Tibial nerve (tissue), 4 donors: ENCODE results near the gene AOPEP. TPM values are rescaled to one million over a fixed set of nuclear protein-coding genes. Genes with fewer than 3 reads are reported as not detected.

ENCODE experiments used
- DNase-seq, 2 donors: peaks; one replicate each; pipeline ENCODE4 v3.0.0-alpha.2; 2019; ENCODE audit warnings: low spot score in 2 of 2
- H3K27ac ChIP-seq, 4 donors: fragments of 200-600 bp; sonication (generic) in 3 of 4; one replicate each; pipeline ENCODE4 v1.5.1; 2017 to 2019; ENCODE audit warnings: mild to moderate bottlenecking in 1 of 4
- H3K27me3 ChIP-seq, 2 donors: fragments of 200-600 bp; sonication (generic) in 1 of 2; one replicate each; pipeline versions ENCODE4 v1.5.1 to v1.6.0; 2017 to 2019
- H3K36me3 ChIP-seq, 3 donors: fragments of 200-600 bp; sonication (generic); one replicate each; pipeline ENCODE4 v1.5.1; 2018 to 2019
- H3K4me1 ChIP-seq, 4 donors: fragments of 200-600 bp; sonication (generic) in 3 of 4; one replicate each; pipeline ENCODE4 v1.5.1; 2017 to 2019
- H3K4me3 ChIP-seq, 4 donors: fragments of 200-600 bp; sonication (generic) in 3 of 4; one replicate each; pipeline ENCODE4 v1.5.1; 2017 to 2019; ENCODE audit warnings: mild to moderate bottlenecking in 1 of 4, moderate library complexity in 1 of 4
- H3K9me3 ChIP-seq, 4 donors: fragments of 200-600 bp; sonication (generic) in 3 of 4; one replicate each; pipeline ENCODE4 v1.5.1; 2017 to 2019
- EP300 ChIP-seq, 2 donors: sonication (generic); formaldehyde crosslinking; IDR thresholded peaks; one replicate each; pipeline ENCODE4 v1.6.1; 2017; ENCODE audit warnings: antibody characterized with exemption in 2 of 2, mild to moderate bottlenecking in 1 of 2
- POLR2A ChIP-seq, 2 donors: fragments of 450-650 bp; IDR thresholded peaks; one replicate each; pipeline ENCODE4 v1.6.1; 2017; ENCODE audit warnings: antibody characterized with exemption in 2 of 2, mild to moderate bottlenecking in 2 of 2, moderate library complexity in 2 of 2
- WGBS, 2 donors: methylation state at CpG; one replicate each; pipeline ENCODE4 v1.1.5; 2018; 5-methylcytosine and 5-hydroxymethylcytosine counted together
- total RNA-seq, 4 donors: library from RNA; depleted of rRNA; stranded (reverse); fragments of >200 nt; gene quantifications; one replicate each; pipeline ENCODE4 v1.1.0, GENCODE V29; 2016
- TF ChIP-seq, protein P1 (sequence below), 5 experiments: fragments of 200-600 bp in 3 of 5; fragments of 450-650 bp in 2 of 5; sonication (generic) in 3 of 5; IDR thresholded peaks; one replicate each; pipeline ENCODE4 v1.5.1; 2016 to 2019; ENCODE audit warnings: antibody characterized with exemption in 5 of 5, mild to moderate bottlenecking in 3 of 5, moderate library complexity in 2 of 5

Gene AOPEP
- total RNA-seq, 4 donors from 2014 or later = 236 to 323 (median 265) TPM

DNA sequence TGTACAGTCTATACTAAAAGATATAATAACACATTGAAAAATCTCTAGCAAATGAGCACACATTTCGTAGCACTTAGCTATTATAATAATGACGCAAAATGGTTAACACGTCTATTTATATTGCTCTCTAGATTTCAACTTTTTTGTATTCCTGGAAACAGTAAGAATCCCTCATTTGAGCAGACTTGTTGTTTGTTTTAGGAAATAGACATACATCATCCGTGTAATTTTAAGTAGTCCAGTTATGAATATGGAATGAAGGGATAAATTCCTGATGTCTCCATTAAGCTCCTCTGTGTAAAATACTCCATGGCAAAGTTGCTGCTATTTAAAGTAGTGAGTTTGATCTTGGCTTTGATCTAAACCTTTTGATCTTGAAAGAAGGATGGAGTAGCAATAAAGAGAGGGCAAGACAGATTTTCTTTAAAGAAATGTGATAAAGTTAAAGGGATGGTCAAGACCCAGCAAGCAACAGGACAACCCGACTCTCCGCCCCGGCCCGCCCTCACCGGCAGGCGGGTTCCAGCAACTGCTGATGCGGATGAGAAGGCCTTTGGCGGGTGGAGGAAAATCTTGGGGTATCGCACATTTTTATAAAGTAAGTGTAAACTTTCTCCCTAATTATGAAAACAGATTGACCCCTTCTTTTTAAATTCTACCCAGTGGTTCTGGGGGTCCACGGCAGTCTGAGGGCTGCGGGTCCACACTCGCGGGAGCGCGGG lies 277.4 kb downstream of the AOPEP start:
- 8% methylated on average over 19 of the region's 19 CpGs for WGBS, 2 donors
- H3K27me3 ChIP-seq = no peaks in the 10 kb centered on the region
- TF ChIP-seq EP300 (IDR thresholded peaks at IDR 0.05) = peak in 1 of 2 donors; percentile 79
- peak in 1 of 2 donors; percentile 23 for TF ChIP-seq POLR2A (IDR thresholded peaks at IDR 0.05)
- TF ChIP-seq, protein P1, sequence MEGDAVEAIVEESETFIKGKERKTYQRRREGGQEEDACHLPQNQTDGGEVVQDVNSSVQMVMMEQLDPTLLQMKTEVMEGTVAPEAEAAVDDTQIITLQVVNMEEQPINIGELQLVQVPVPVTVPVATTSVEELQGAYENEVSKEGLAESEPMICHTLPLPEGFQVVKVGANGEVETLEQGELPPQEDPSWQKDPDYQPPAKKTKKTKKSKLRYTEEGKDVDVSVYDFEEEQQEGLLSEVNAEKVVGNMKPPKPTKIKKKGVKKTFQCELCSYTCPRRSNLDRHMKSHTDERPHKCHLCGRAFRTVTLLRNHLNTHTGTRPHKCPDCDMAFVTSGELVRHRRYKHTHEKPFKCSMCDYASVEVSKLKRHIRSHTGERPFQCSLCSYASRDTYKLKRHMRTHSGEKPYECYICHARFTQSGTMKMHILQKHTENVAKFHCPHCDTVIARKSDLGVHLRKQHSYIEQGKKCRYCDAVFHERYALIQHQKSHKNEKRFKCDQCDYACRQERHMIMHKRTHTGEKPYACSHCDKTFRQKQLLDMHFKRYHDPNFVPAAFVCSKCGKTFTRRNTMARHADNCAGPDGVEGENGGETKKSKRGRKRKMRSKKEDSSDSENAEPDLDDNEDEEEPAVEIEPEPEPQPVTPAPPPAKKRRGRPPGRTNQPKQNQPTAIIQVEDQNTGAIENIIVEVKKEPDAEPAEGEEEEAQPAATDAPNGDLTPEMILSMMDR (IDR thresholded peaks at IDR 0.05) = peak in 3 of 5 experiments; percentile 6 to 40 (median 34)
- peak; percentile 39 to 56 for DNase-seq
- H3K36me3 ChIP-seq = no peaks in the 10 kb centered on the region
- peak overlapping the region; percentile 93 to 99 (median 98) for H3K27ac ChIP-seq
- peak overlapping the region; percentile 71 to 79 (median 72) for H3K4me3 ChIP-seq
- H3K9me3 ChIP-seq = no peaks in the 10 kb centered on the region
- H3K4me1 ChIP-seq = peaks cover 0 to 38% (median 14%) of the 10 kb centered on the region in 4 donors

DNA sequence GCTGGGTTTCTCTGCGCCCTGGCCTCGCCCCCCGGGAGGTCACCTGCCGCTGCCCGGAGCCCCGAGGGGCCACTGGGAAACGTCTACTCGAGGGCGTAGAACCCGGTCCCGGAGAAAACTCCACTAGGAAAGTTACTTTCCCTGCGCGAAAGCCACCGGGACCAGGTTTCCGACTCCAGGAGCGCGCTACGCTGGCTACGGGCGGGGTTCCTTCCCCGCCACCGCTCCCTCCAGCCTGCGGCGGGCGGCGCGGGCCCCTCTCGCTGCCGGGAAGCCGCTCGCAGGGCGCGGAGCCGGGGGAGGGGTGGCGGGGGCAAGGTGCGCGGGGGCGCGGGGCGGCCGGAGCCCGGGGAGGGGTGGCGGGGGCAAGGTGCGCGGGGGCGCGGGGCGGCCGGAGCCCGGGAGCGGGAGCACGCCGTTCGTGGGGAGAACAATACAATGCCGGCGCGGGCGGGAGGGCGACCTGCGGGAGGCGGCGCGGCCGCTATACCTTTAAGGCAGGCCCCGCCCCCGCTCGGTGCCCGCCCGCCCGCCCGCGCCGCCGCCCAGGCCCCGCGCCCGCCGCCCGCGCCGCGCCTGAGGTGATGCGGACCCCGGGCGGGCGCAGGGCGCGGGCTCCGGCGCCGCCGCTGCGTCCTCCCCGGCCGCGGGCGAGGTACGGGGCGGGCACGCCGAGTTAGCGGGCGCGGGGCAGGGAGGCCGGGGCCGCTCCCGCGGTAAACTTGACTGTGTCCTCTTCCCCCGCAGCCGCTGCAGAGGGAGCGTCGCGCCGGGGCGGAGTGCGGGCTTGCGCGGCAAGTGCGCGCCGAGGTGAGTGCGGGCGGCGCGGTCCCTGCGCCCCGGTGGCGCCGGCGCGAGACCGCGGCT lies 278.1 kb downstream of the AOPEP start:
- Histone ChIP-seq H3K4me3 (peak overlapping the region; percentile 72 to 79 (median 73)), H3K9me3 (no peaks in the 10 kb centered on the region), H3K4me1 (peaks cover 0 to 46% (median 19%) of the 10 kb centered on the region in 4 donors), H3K36me3 (no peaks in the 10 kb centered on the region), H3K27ac (peak overlapping the region; percentile 93 to 99 (median 98)), H3K27me3 (no peaks in the 10 kb centered on the region)
- peak in 1 of 2 donors; percentile 51 for TF ChIP-seq EP300 (IDR thresholded peaks at IDR 0.05)
- TF ChIP-seq POLR2A (IDR thresholded peaks at IDR 0.05) = peak in 1 of 2 donors; percentile 53
- TF ChIP-seq, protein P1 (IDR thresholded peaks at IDR 0.05) = peak in 2 of 5 experiments; percentile 9 to 23
- DNase-seq = peak in 1 of 2 donors; percentile 42
- 0 to 2% methylated on average over 18 to 42 of the region's 133 CpGs for WGBS, 2 donors

DNA sequence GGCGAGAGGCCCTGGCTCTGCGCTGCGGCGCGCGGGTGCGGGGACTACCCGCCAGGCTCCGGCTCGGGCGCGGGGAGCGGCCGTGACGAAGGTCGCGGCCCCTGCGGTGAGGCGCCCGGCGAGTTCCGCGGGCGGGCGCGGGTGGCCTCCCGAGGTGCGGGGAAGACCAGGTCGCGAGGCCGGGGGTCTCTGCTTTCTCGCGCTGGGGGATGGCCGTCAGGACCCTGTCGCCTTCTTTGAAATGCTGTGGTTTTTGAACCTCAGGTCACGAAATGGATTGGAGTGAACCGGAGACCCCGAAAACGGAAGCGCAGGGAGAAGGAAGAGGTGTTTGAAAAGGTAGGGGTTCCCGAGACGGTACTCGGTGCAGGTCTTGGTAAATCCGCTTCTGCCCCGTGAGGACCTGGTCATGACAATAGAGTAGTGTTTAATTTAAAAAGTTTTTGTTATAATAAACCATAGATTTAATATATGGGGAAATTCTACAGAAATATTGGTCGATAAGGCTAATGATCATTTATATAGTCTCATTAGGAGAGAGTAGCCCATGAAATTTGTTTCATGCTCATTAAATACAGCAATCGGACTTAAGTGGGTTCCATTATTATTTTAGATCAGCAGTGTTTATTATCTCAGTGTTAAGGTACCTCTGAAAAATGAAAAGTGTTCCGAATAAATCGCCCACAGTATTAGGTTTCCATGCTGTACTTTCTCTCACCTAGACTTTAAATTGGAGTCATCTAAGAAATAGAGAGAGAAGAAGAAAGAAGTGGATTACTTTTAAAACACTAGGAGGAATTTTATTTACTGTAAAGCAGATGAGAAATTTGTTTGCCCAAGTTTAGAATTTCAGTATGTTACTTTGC lies 279.0 kb downstream of the AOPEP start:
- H3K27ac ChIP-seq = peak overlapping the region; percentile 93 to 99 (median 98)
- H3K4me1 ChIP-seq = peaks cover 0 to 48% (median 17%) of the 10 kb centered on the region in 4 donors
- no peaks in the 10 kb centered on the region for H3K9me3 ChIP-seq
- H3K27me3 ChIP-seq = no peaks in the 10 kb centered on the region
- 2% methylated on average over 47 to 48 of the region's 49 CpGs for WGBS, 2 donors
- DNase-seq = no peak
- H3K36me3 ChIP-seq = no peaks in the 10 kb centered on the region
- H3K4me3 ChIP-seq = peak overlapping the region; percentile 54 to 79 (median 72)
- TF ChIP-seq, protein P1 (IDR thresholded peaks at IDR 0.05) = peak in 1 of 5 experiments; percentile 4
- TF ChIP-seq EP300 (IDR thresholded peaks at IDR 0.05) = peak in 1 of 2 donors; percentile 17
- TF ChIP-seq POLR2A (IDR thresholded peaks at IDR 0.05) = no peak

DNA sequence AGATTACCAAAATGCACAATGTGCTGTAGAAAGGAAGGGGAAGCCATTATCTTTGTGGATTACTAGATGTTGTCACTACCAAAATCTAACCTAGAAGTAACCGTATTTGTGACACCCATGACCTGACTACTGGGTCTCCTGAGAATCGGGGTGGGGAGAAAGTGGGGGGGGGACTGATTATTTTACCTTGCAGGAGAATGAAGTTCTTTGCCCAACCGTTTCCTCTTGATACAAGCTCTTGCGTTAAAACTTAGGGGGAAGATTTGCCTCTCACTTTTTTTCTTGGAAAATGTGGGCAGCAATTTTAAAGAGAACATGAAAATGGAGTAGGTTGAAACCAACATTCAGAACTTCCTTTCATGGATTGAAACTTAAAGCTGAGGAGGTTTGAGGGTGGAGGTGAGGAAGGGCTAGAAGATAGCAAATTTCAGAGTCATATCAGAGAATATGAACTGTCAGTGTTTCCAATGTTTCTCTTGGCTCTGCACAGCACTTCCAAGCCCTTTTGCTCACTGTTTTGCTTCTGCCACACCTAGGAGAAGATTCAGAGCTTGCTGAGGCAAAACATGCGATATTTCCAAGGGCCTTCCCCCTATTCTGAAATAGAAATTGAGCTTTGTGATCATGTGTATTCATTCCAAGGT lies 280.8 kb downstream of the AOPEP start:
- Histone ChIP-seq H3K27ac (peak overlapping the region; percentile 93 to 99 (median 98)), H3K27me3 (no peaks in the 10 kb centered on the region), H3K4me3 (peak overlapping the region; percentile 54 to 79 (median 72)), H3K36me3 (no peaks in the 10 kb centered on the region), H3K4me1 (peaks cover 0 to 59% (median 20%) of the 10 kb centered on the region in 4 donors), H3K9me3 (no peaks in the 10 kb centered on the region)
- DNase-seq = no peak
- WGBS, 2 donors = 14 to 19% methylated on average over 5 of the region's 5 CpGs
- TF ChIP-seq POLR2A (IDR thresholded peaks at IDR 0.05) (peak in 1 of 2 donors; percentile 33), EP300 (IDR thresholded peaks at IDR 0.05) (peak; percentile 18 to 75)
- TF ChIP-seq, protein P1 (IDR thresholded peaks at IDR 0.05) = no peak
